Lower lobe of right lung (tissue), 2 donors: Measurements from ENCODE around the gene MAP2K4. TPM values are rescaled to one million over a fixed set of nuclear protein-coding genes. Genes with fewer than 3 reads are reported as not detected.

Experiments
- ATAC-seq, 2 donors: fragments of 200-7000 bp; cut with Tn5 transposase; one replicate each; pipeline ENCODE4 v1.9.1; 2020 to 2022; ENCODE audit warnings: mild to moderate bottlenecking in 2 of 2, moderate library complexity in 2 of 2
- DNase-seq: peaks from one replicate; pipeline ENCODE4 v3.0.0-alpha.2; 2020
- H3K27ac ChIP-seq: fragments of 200-600 bp; one replicate; pipeline ENCODE4 v1.8.0; 2022
- H3K27me3 ChIP-seq: fragments of 200-600 bp; one replicate; pipeline ENCODE4 v1.8.0; 2022; ENCODE audit warnings: low read depth
- H3K36me3 ChIP-seq: fragments of 200-600 bp; one replicate; pipeline ENCODE4 v1.8.0; 2022; ENCODE audit warnings: mild to moderate bottlenecking
- H3K4me1 ChIP-seq: fragments of 200-600 bp; one replicate; pipeline ENCODE4 v1.8.0; 2022
- H3K4me3 ChIP-seq: fragments of 200-600 bp; one replicate; pipeline ENCODE4 v1.8.0; 2022; ENCODE audit warnings: mild to moderate bottlenecking
- H3K9me3 ChIP-seq: fragments of 200-600 bp; one replicate; pipeline ENCODE4 v1.8.0; 2022
- CTCF ChIP-seq: fragments of 200-600 bp; IDR thresholded peaks from one replicate; pipeline ENCODE4 v1.8.0; 2022; ENCODE audit warnings: antibody characterized with exemption, mild to moderate bottlenecking
- intact Hi-C: fragments of 100-400 bp; cut with DNase I; formaldehyde crosslinking; loops from one replicate; pipeline ENCODE4 v1.11.0; 2022
- total RNA-seq: library from RNA; stranded (reverse); fragmentation: NEBNext Ultra II Directional; extraction: Animal tissue kit (Norgen Biotek cat#: 25700); gene quantifications from one replicate; pipeline ENCODE4 v1.2.1, GENCODE V29; 2021
- donor health status: DM: no; HTN: yes; CAD: no; lungs with severe emphysema.

Gene MAP2K4
- total RNA-seq, 1 donor from 2014 or later, result 33.0 TPM

- Histone ChIP-seq H3K4me1 (peaks cover 16% of the 10 kb centered on the region), H3K27ac (peak within 1 kb of the TSS; percentile 97), H3K36me3 (peaks cover 3% of the 10 kb centered on the region), H3K27me3 (no peaks in the 10 kb centered on the region), H3K9me3 (no peaks in the 10 kb centered on the region), H3K4me3 (peak within 1 kb of the TSS; percentile 77)
- intact Hi-C loops, result no loop called here
- TF ChIP-seq CTCF, result peak; percentile 33
- DNase-seq (peak; percentile 99), ATAC-seq (peak; percentile 99)
Observed at GRCh38 chr17:11997147-11997971, 23.3 kb upstream of the MAP2K4 start, which contains the start of gene ZNF18. TSS of gene ZNF18 (minus strand) at chr17:11997475. CDS start at chr17:11992829, 4,646 bp downstream.

- Histone ChIP-seq H3K9me3 (no peaks in the 10 kb centered on the region), H3K4me3 (peak overlapping the region; percentile 77), H3K36me3 (no peaks in the 10 kb centered on the region), H3K4me1 (peaks cover 16% of the 10 kb centered on the region), H3K27ac (peak overlapping the region; percentile 97), H3K27me3 (no peaks in the 10 kb centered on the region)
- intact Hi-C loops, result no loop called here
- no peak for ATAC-seq
- TF ChIP-seq CTCF, result no peak
- no peak for DNase-seq
Observed at GRCh38 chr17:11997972-11998233, 22.8 kb upstream of the MAP2K4 start.

GRCh38 chr17:11999696-12000095 is 21.0 kb upstream of the MAP2K4 start:
- no peak for ATAC-seq
- Histone ChIP-seq H3K36me3 (no peaks in the 10 kb centered on the region), H3K27me3 (no peaks in the 10 kb centered on the region), H3K27ac (no peak overlapping the region), H3K9me3 (no peaks in the 10 kb centered on the region), H3K4me1 (peaks cover 16% of the 10 kb centered on the region), H3K4me3 (no peak overlapping the region)
- no peak for DNase-seq
- TF ChIP-seq CTCF, result no peak
- intact Hi-C loops, result no loop called here

- Histone ChIP-seq H3K4me1 (no peaks in the 10 kb centered on the region), H3K4me3 (no peak overlapping the region), H3K36me3 (no peaks in the 10 kb centered on the region), H3K9me3 (no peaks in the 10 kb centered on the region), H3K27me3 (peaks cover 4% of the 10 kb centered on the region), H3K27ac (no peak overlapping the region)
- ATAC-seq, result no peak
- no peak for DNase-seq
- no peak for TF ChIP-seq CTCF
- intact Hi-C loops, result no loop called here
Observed at GRCh38 chr17:12007466-12007865, 13.2 kb upstream of the MAP2K4 start.

GRCh38 chr17:12021623-12022140 is 1.0 kb downstream of the MAP2K4 start:
- no peaks in the 10 kb centered on the region for H3K36me3 ChIP-seq
- TF ChIP-seq CTCF, result no peak
- no peaks in the 10 kb centered on the region for H3K9me3 ChIP-seq
- no peak for ATAC-seq
- H3K27me3 ChIP-seq, result no peaks in the 10 kb centered on the region
- H3K4me1 ChIP-seq, result peaks cover 37% of the 10 kb centered on the region
- intact Hi-C loops, result no loop called here
- H3K27ac ChIP-seq, result peak overlapping the region; percentile 92
- no peak for DNase-seq
- H3K4me3 ChIP-seq, result peak overlapping the region; percentile 70
